Fibroblast of the aortic adventitia (primary cell): ENCODE data around the gene UMOD. TPM values are rescaled to one million over a fixed set of nuclear protein-coding genes. Genes with fewer than 3 reads are reported as not detected.

Source experiments
- DNase-seq: peaks from one replicate; pipeline ENCODE4 v3.0.0-alpha.2; 2010; ENCODE audit warnings: low read depth
- H3K4me3 ChIP-seq: 2 replicates; pipeline ENCODE4 v1.5.1; 2011; ENCODE audit warnings: low read depth, mild to moderate bottlenecking, control low read depth, low read length, moderate library complexity
- CTCF ChIP-seq: IDR thresholded peaks from 2 replicates; pipeline ENCODE4 v1.5.1; 2011; ENCODE audit warnings: mild to moderate bottlenecking, low read length, control low read depth, inconsistent platforms; ENCODE audit not compliant: insufficient read depth
- total RNA-seq: library from RNA; depleted of rRNA; stranded (reverse); fragments of >200 nt; gene quantifications from 2 replicates; pipeline ENCODE4 v1.2.3, GENCODE V29; 2012; ENCODE audit warnings: low replicate concordance

The UMOD gene
- total RNA-seq, 1 donor: not detected

DNA sequence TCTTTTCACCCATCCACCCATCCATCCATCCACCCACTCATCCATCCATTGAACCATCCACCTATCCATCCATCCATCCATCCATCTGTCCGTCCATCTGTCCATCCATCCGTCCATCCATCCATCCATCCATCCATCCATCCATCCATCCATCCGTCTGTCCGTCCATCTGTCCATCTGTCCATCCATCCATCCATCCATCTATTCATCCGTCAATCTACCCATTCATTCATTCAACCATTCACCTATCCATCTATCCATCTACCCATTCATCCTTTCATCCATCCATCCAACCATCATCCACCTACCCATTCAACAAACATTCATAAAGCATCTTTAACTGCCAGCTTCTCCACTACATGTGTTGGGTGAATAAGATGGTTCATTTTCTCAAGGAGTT lies 54.1 kb downstream of the UMOD start:
- no peak overlapping the region for H3K4me3 ChIP-seq
- DNase-seq: no peak
- TF ChIP-seq CTCF: no peak

DNA sequence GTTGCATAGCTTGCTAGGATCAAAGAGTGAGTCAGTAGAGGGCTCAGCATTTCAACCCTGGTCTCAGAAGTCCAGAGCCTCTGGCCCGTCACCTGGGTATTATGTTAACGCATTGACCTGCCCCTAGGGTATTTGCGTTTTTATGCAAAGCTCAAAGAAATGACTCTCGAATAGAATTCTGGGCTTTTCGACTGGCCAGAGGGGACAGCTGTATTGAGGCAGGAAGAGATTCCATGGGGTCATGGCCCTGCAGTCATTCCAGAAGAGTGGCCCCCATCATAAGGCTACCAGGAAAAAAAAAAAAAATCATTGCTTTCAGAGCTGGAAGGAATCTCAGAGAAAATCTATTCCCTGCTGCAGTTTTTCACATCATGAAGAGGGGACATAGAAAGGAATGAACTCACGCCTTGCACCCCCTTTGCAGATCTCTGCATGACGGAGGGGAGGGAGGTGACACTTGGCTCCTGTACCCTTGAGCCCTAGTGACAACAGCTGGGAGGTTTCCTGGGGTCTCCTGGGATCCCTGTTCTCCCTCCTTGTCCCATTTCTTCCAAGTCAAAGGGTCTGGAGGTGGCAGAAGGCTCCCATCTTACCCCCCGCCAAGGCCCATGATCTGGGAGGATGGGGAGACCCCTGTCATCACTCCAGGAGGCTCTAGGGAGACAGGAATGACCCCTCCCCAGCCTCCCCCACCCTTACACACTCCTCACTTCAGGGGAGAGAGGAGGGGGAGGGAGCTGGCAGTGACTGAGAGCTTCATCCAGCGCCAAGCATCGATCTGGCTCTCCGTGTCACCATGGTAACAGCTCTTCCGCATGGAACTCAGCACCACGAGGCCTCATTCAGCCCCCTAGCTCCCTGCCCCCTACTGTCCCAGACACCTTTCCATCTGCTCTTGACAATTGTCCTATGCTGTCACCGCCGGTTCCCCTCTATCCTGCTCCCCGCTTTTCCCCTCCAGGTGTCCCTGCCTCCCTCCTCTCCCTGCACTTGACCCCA lies 61.0 kb downstream of the UMOD start:
- DNase-seq: no peak
- H3K4me3 ChIP-seq: no peak overlapping the region
- TF ChIP-seq CTCF: no peak

DNA sequence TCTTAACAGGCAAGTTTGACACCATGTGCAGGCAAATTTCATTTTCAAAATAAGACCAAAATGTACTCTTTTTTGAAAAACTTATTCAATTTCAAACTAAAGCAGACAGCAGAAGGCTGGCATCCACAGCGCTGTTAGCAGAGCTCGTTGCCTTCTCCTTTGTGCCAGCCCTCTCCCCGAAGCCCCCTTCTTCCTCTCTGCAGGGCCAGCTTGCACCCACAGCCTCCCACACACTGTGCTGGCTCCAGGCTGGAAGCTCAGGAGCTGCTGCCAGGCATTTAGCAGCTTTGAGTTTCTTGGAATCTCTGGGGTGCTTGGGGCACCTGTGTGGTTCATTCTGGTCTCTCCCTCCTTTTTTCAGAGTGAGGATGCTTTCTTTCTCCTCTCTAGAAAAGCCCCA lies 62.9 kb downstream of the UMOD start:
- no peak for DNase-seq
- H3K4me3 ChIP-seq: no peak overlapping the region
- no peak for TF ChIP-seq CTCF

DNA sequence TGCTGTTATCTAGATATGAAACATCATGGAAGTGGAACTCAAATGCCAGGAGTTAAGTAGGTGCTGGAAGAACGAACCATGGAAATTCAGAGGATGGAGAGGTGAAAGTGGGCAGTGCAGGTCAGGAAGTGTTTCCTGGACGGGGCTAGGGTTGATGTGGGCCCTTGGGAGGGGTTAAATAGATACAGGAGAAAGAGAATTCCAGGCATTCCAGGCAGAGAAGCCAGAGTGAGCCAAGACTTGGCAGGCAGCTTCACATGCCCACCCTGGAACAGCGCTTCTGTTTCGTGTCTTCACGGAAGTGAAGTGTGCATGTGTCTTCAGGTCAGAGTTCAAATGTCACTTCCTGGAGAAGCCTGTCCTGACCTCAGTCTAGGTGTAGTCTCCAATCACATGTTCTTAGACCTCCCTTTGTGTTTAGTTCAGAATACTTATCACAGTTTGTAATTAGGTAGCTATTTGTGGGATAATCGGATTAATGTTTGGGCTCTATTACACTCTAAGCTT lies 66.5 kb downstream of the UMOD start:
- no peak for DNase-seq
- TF ChIP-seq CTCF: no peak
- no peak overlapping the region for H3K4me3 ChIP-seq

Other genes starting within 250 kb of the UMOD start
- not detected in 2 replicates for gene GP2, start 25.2 kb downstream of the UMOD start, total RNA-seq
- gene PDILT, start 52.0 kb upstream of the UMOD start, total RNA-seq: not detected in 2 replicates
- gene ACSM5, start 56.8 kb upstream of the UMOD start, total RNA-seq: not detected in 2 replicates
- gene ACSM2A, start 98.8 kb upstream of the UMOD start, total RNA-seq: not detected in 2 replicates
- 0.49 TPM in 1 of 2 replicates, not detected in the other for gene ACSM2B, start 223.7 kb upstream of the UMOD start, total RNA-seq